GM19099 (cell line): Measurements from ENCODE around the gene BHLHE40.
A peak's percentile ranks its signal among the peaks of the same experiment; 100 is the strongest.

ENCODE experiments used
- POLR2A ChIP-seq: IDR thresholded peaks from 3 replicates; pipeline ENCODE4 v1.6.1; 2011; ENCODE audit warnings: low read depth; ENCODE audit not compliant: insufficient read length; ENCODE audit errors: extremely low read depth

Gene BHLHE40

DNA sequence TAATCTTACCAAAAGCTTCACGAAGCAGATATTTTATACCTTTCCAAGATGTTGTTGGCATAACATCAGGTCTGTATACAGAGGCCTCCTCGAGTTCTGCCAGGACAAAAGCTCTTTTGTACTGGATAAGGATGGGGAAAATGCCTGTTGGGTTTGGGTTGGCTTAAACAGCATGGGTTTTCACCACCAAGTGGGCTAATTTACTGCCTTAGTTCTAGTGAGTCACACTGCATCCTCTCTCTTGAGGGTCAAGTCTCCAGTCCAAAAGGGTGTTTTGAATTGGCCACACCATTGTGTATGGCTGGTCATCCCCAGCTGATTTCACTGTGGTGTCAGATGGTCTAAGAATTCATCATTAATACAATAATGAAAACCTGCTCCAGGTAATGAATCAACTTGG lies 26.1 kb upstream of the BHLHE40 start:
- no peak for TF ChIP-seq POLR2A

DNA sequence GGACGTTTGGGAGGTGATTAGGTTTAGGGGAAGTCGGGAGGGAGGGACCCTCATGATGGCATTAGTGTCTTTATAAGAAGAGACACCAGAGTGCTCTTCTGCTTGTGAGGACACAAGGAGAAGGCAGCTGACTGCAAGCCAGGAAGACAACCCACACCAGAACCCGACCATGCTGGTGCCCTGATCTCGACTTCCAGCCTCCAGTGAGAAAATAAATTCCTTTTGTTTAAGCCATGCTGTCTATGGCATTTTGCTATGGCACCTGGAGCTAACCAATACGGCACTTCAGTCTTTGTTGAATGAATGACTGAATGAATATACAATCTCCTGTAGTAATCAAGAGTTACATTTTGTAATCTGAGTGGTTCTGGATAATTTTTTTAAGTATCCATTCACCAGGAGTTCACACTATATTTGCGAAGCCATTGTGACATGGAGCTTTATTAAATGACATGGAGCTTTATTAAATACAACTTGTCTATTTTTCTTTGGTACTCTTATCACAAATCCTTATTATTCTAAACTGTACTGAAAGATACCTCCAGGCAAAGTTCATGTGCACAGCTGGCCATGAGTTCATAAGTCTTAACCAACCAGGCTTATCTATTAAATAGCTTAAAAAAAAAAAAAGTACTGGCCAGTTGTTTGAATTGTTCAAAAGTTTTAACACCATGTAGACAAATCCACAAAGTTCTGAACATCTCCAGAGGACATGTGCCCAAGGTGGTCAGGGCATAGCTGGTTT lies 24.8 kb upstream of the BHLHE40 start:
- TF ChIP-seq POLR2A, result no peak

DNA sequence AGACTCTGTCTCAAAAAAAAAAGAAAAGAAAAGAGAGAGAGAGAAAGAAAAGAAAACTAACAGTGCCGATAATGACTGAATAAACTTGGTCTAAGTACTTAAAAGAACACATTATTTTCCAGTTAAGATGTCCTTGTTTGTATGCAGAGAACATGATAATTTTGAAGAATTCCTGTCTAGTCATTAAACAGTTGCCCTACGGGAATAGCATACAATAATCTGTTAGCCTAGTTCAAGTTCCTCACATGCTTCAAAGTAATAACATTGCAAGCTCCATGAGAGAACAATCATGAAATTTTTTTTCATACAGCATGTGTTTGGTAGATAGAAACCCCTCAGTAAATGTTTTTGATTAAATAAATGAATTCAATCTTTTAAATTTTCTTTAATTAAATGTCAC lies 23.1 kb upstream of the BHLHE40 start:
- TF ChIP-seq POLR2A, result no peak

DNA sequence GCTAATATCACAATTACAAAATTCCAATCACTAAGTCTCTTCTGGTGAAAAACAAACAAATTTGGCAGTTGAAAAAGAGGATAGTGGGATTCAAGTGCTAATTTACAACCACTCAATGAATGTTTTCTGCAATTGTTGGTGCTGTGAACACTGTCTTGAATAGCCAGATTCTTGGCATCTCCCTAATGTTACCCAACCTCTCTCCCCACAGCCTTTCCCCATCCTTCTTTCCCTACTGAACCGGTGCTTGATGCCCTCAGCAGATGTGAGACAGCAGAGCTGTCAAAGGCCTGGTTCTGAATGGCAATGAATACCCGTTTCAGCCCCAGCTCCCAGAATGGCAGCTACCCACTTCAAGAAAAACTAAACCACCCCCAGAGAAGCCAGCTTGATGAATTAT lies 22.5 kb upstream of the BHLHE40 start:
- TF ChIP-seq POLR2A, result no peak

DNA sequence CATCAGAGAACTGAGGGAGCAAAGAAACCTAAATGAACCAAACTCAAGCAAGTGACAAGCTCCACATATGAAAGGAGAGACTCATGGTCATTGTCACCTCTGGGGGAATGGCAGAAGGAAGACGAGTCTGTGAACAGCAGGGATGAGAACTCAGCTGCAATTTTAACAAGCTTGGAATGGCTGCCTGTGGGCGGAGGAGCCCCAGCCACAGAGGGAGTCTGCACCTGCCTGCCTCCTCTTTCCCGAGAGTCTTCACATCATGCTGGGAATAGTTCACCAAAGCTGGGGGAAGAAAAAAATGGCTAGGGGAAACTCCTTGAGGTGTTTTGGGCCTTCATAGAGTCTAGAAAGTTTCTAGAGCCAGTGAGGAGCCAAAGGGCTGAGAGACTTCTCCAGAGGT lies 21.3 kb upstream of the BHLHE40 start:
- no peak for TF ChIP-seq POLR2A

DNA sequence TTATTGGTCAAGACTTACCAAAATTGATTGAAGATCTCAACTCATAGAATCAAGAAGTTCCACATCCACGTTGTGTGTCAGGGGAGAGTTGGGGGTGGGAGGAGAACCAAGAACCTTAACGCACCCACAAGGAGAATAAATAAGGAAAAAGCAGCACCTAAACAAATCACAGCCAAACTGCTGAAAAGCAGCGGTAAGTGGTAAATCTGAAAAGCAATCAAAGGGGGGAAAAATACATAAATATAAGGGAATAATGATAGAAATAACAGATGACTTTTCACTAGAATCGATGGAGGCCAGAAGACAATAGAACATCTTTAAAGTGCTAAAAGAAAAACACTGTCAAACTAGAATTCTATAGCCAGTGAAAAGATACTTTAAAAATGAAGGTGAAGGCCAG lies 20.1 kb upstream of the BHLHE40 start:
- TF ChIP-seq POLR2A, result no peak

DNA sequence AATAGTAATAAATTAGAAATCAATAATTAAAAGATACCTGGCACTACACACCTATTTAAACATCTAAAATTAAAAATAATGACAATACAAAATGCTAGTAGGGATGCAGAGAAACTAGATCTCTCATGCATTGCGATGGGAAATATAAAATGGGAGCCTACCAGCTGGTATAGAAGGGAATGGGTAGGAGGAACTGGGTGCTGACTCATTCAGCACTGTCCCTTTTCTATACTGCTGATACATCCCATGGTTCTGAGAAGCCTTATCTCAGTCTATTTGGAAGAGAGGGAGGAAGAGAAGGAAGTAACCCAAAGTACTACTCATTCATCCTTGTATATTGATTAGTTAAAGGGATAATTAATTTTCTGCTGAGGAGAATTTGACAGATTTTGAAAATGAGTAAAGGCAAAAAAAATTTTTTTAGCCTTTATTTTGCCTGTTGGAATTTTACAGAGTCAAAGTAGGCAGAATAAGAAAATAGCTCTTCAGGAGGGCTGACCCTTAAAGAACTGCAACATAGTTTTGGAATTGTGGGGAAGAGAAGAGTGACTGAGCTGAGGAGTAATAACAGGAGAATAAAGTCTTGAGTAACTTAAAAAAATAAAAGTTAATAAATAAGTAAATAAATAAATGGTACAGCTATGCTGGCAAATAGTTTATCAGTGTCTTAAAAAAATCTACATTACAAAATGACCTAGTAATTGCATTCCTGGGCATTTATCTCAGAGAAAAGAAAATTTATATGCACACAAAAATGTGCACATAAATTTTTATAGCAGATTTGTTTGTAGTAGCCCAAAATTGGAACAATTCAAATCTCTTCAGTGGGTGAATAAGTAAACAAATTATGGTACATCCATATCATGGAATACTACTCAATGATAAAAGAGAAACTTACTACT lies 15.3 kb upstream of the BHLHE40 start:
- TF ChIP-seq POLR2A, result no peak

DNA sequence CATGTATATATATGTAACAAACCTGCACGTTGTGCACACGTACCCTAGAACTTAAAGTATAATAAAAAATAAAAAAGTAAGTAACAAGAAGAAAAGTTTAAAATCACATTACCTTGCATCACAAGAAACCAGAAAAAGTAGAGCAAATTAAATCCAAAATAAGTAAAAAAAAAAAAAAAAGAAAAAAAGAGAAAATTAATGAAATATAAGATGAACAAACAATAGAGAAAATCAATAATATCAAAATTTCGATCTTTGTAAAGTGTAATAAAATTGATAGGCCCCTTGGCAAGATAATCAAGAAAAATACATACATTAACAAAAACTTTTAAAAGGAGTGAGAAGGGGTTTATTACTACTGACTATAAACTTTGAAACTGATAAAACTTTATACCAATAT lies 7.4 kb upstream of the BHLHE40 start:
- no peak for TF ChIP-seq POLR2A

DNA sequence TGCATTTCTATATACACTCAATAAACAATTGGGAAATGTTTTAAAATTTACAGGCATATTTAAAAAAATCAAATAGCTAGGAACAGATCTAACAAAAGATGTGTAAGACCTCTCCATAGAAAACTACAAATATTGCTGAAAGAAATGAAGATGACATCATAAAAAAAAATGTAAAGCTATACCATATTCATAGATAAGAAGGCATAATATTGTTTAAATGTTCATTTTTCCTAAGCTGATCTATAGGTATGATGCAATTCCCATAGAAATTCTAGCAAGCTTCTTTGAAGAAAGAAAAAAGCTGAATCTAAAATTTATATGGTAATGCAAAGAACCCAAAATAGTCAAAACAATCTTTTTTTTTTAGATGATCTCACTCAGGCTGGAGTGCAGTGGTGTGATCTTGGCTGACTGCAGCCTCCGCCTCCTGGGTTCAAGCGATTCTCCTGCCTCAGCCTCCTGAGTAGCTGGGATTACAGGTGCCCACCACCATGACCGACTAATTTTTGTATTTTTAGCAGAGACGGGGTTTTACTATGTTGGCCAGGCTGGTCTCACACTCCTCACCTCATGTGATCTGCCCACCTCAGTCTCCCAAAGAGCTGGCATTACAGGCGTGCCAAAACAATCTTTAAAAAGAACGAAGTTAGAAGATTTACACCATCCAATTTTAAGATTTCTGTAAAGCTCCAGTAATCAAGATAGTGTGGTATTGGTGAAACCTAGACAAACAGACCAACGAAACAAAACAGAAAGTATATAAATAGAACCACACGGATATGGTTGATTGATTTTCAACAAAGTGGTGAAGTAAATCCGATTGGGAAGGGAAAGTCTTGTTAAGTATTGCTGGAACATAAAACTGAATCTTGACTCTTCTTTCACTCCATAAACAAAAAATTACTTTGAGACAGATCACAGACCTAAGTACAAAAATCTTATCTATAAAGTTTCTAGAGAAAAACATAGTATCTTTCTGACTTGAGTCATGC lies 6.3 kb upstream of the BHLHE40 start:
- TF ChIP-seq POLR2A, result no peak

DNA sequence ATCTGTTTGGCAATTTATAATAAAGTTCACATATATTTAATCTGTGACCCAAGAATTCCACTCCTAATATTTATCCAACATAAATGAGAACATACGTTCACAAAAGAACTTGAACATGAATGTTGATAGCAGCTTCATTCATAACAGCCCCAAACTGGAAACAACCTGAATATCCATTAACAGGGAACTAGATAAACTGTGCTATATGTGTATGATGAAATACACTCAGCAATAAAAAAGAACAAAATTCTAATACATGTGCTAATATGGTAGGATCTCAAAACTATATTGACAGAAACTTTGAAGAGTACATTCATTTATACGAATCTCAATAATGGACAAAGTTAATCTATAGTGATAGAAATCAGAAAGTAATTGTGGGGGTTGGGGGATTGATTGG lies 5.1 kb upstream of the BHLHE40 start:
- no peak for TF ChIP-seq POLR2A

DNA sequence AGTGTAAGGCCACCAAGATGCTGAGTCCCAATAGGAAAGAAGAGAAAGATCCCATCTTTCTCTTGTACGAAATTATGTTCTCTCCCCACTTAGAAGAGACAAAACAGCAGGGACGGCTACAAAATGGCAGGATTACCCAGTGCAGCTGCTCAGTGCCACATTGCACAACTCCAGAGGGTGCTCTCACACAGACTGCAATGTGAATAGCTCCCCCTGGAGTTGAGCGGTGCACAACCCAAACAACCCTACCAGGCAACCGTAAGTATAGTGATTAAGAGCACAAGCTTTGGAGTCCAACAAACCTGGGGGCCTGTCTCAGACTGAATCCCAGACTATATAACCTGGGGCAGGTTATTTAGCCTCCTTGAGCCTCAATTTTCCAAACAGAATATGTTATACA lies 3.1 kb upstream of the BHLHE40 start:
- TF ChIP-seq POLR2A, result no peak

DNA sequence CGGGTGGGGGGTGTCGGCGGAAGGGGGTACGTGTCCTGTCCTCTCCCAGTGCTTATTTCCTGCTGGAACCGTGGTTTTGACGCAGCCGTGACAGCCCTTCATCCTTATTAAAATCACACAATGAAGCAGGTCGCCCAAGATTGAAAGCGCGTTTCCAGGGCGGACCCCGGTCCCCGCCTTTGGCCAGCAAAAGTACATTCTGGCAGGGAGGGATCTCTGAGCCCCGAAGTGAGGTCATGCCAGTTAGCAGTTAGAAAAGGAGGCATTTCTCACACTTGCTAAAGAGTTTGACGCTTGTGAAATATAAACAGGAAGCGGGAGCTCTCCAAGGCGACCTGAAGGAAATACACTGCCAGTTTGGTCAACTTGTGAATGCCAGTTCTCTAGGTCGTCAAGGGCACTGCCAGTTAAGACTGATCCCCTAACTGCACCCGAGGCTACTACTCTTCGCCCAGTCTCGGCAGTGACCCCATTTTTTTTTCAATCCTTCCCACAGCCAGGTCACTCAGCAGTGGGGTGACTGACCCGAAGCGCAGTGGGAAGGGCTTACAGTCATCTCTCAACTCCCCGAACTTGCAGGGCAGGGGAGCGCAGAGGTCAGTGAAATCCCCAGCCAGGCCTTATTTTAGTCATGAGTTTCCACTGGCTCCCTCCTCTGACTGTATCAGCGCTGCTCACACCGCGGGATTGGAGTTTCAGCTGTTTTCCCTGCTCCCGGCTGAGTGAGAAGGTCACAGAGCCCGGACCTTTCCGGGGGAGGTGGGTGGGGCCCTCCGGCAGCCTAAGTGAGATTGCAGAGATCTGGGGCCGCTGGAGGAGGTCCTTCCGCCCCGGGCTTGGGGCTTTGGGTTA lies 2.0 kb upstream of the BHLHE40 start:
- TF ChIP-seq POLR2A, result peak; percentile 57

DNA sequence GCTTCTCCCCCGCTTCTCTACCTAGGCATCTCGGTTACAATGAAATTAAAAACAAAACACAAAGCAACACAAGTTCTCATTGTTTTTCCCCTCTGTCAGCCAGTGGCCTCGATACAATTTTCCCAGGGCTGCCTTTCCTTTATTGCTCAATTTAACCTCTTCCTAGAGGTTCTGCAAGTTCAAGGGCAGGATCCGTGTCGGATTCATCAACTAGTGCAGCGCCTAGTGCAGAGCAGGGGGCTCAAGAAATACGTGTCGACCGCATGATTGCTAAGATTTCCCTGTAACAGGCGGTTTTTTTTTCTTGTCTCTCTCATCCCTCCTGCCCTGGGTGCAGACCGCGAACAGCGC lies 1.4 kb upstream of the BHLHE40 start:
- no peak for TF ChIP-seq POLR2A

DNA sequence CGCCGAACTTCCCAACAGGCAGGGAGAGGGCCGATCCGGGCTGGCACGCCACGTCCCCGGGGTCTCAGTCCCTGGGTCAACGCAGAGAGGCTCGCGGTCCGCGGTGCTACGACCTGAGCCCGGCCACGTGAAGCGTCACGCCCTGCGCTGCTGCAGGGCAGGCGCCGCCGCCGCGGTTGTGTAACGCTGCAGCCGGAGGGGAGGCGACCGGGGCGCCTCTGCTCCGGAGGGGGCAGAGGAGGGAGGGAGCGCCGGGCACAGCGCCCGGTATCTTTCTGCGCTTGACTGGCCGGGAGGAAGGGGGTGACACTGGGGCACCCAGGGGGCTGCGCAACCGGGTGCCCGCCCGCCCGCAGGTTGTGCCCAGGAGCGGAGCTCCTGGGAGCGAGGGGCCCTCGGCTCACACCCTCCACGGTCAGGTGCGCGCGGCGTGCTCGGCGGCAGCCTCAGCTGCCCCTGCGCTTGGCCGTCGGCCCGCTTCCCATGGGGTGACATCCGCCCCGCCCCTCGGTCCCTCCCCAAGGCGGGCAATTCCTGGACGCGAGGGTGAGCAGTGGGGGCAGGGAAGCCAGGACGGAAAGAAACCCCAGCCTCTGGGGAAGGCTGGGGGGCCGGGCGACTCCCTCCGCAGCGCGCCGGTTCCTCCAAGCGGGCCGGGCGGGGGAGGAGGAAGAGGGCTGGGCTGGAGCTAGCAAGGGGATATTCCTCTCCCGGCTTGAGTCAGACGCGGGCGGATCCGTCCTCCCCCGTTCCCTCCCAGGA lies 852 bp upstream of the BHLHE40 start:
- peak; percentile 86 for TF ChIP-seq POLR2A

DNA sequence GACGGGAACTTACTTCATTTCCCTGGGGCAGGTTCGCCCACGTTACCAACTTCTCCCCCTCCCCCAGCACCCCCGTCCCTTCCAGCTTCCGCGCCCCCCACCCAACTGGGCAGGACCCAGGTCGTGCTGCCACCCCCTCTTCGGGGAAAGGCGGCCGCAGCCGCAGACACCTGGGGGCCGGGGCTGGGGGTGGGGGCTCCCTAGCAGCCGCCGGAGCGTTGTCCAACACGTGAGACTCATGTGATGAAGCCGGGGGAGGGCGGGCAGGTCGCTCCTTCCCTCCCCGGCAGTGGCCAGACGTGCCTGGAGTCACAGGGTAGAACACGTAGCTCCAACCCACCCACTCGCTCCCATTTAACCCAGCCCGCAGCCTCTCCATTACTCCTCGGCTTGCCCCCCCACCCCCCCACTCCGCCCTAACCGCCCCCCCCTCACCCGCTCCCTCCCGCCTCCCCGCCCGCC lies 240 bp upstream of the BHLHE40 start:
- TF ChIP-seq POLR2A, result no peak
